ENCODE results near the gene HAUS1. TPM values are rescaled to one million over a fixed set of nuclear protein-coding genes. Genes with fewer than 3 reads are reported as not detected.

HAUS1 gene
- polyA plus RNA-seq, 1 donor from 2014 or later: 118 TPM

- Histone ChIP-seq H3K9me2 (ENCODE audit: insufficient read depth, low read length) (no peaks in the 10 kb centered on the region), H3K4me2 (ENCODE audit: low read length) (no peak overlapping the region), H4K20me1 (ENCODE audit: insufficient read depth) (no peaks in the 10 kb centered on the region), H3K9ac (ENCODE audit: low read length) (no peak overlapping the region), H3K9me3 (ENCODE audit: low read length) (no peaks in the 10 kb centered on the region), H3F3A (ENCODE audit: insufficient read depth, low read length, poor library complexity, severe bottlenecking) (no peaks in the 10 kb centered on the region), H3K36me3 (ENCODE audit: insufficient read depth, low read length) (no peaks in the 10 kb centered on the region), H3K27ac (ENCODE audit: low read length) (no peak overlapping the region), H3K79me2 (replicated peaks; ENCODE audit: insufficient read depth, low read length) (no peaks in the 10 kb centered on the region), H3K4me3 (ENCODE audit: low read length) (no peak overlapping the region), H3K27me3 (ENCODE audit: insufficient read depth, low read depth, low read length) (peaks cover 16% of the 10 kb centered on the region), H2AFZ (ENCODE audit: low read depth, low read length) (no peak overlapping the region)
- no peak for TF ChIP-seq POLR2AphosphoS5 (IDR thresholded peaks at IDR 0.05)
- TF ChIP-seq EZH2 (IDR thresholded peaks at IDR 0.05; ENCODE audit: borderline replicate concordance, insufficient read depth, low read length, poor library complexity, severe bottlenecking): no peak
- no peak for TF ChIP-seq CTCF (IDR thresholded peaks at IDR 0.05; ENCODE audit: poor library complexity, severe bottlenecking)
- TF ChIP-seq TAF1 (IDR thresholded peaks at IDR 0.05; ENCODE audit: low read depth): no peak
- no peak for TF ChIP-seq RAD21 (conservative IDR thresholded peaks at IDR 0.05)
- no peak for TF ChIP-seq MXI1 (conservative IDR thresholded peaks at IDR 0.05; ENCODE audit: poor library complexity, severe bottlenecking)
- TF ChIP-seq SMC3 (conservative IDR thresholded peaks at IDR 0.05; ENCODE audit: poor library complexity): no peak
- TF ChIP-seq REST (IDR thresholded peaks at IDR 0.05; ENCODE audit: borderline replicate concordance): no peak
- TF ChIP-seq EP300 (conservative IDR thresholded peaks at IDR 0.05; ENCODE audit: poor library complexity, severe bottlenecking): no peak
These were observed 34.7 kb upstream of the HAUS1 start for GRCh38 chr18:46069524-46069923.

GRCh38 chr18:46070232-46070631, 34.0 kb upstream of the HAUS1 start:
- Histone ChIP-seq H3K9ac (ENCODE audit: low read length) (no peak overlapping the region), H3K9me3 (ENCODE audit: low read length) (no peaks in the 10 kb centered on the region), H3K4me3 (ENCODE audit: low read length) (no peak overlapping the region), H4K20me1 (ENCODE audit: insufficient read depth) (no peaks in the 10 kb centered on the region), H3K79me2 (replicated peaks; ENCODE audit: insufficient read depth, low read length) (no peaks in the 10 kb centered on the region), H3K4me2 (ENCODE audit: low read length) (no peak overlapping the region), H3K27ac (ENCODE audit: low read length) (no peak overlapping the region), H2AFZ (ENCODE audit: low read depth, low read length) (no peak overlapping the region), H3K9me2 (ENCODE audit: insufficient read depth, low read length) (no peaks in the 10 kb centered on the region), H3F3A (ENCODE audit: insufficient read depth, low read length, poor library complexity, severe bottlenecking) (no peaks in the 10 kb centered on the region), H3K36me3 (ENCODE audit: insufficient read depth, low read length) (no peaks in the 10 kb centered on the region), H3K27me3 (ENCODE audit: insufficient read depth, low read depth, low read length) (peaks cover 16% of the 10 kb centered on the region)
- TF ChIP-seq CTCF (IDR thresholded peaks at IDR 0.05; ENCODE audit: poor library complexity, severe bottlenecking): no peak
- TF ChIP-seq EZH2 (IDR thresholded peaks at IDR 0.05; ENCODE audit: borderline replicate concordance, insufficient read depth, low read length, poor library complexity, severe bottlenecking): no peak
- TF ChIP-seq MXI1 (conservative IDR thresholded peaks at IDR 0.05; ENCODE audit: poor library complexity, severe bottlenecking): no peak
- TF ChIP-seq POLR2AphosphoS5 (IDR thresholded peaks at IDR 0.05): no peak
- TF ChIP-seq REST (IDR thresholded peaks at IDR 0.05; ENCODE audit: borderline replicate concordance): no peak
- TF ChIP-seq TAF1 (IDR thresholded peaks at IDR 0.05; ENCODE audit: low read depth): no peak
- no peak for TF ChIP-seq SMC3 (conservative IDR thresholded peaks at IDR 0.05; ENCODE audit: poor library complexity)
- TF ChIP-seq EP300 (conservative IDR thresholded peaks at IDR 0.05; ENCODE audit: poor library complexity, severe bottlenecking): no peak
- TF ChIP-seq RAD21 (conservative IDR thresholded peaks at IDR 0.05): no peak
